B cell (primary cell): ENCODE data around the gene FAM216A.

Experiments used
- EZH2 ChIP-seq: IDR thresholded peaks from 2 replicates; pipeline ENCODE4 v1.6.1; 2012; ENCODE audit warnings: borderline replicate concordance, low read depth, mild to moderate bottlenecking, moderate library complexity, low read length; ENCODE audit not compliant: insufficient read depth, poor library complexity, severe bottlenecking
- TF ChIP-seq, protein P1 (sequence below): fragments of 200-600 bp; IDR thresholded peaks from one replicate; pipeline ENCODE4 v1.8.0; 2022; ENCODE audit warnings: antibody characterized with exemption, mild to moderate bottlenecking

DNA sequence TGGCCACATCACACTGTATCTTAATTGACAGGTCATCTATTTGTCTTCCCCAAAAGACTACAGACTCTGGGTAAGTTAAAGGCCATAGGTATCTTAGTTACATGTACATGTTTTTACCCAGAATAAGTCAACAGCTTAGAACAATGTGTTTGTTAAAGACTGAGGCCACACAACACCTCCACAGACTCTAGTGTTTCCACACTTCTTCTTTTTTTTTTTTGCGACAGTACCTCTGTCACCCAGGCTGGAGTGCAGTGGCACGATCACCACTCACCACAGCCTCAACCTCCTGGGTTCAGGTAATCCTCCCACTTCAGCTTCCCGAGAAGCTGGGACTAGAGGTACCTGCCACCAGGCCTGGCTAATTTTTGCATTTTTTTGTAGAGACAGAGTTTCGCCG, 1.9 kb upstream of the FAM216A start:
- TF ChIP-seq, protein P1, sequence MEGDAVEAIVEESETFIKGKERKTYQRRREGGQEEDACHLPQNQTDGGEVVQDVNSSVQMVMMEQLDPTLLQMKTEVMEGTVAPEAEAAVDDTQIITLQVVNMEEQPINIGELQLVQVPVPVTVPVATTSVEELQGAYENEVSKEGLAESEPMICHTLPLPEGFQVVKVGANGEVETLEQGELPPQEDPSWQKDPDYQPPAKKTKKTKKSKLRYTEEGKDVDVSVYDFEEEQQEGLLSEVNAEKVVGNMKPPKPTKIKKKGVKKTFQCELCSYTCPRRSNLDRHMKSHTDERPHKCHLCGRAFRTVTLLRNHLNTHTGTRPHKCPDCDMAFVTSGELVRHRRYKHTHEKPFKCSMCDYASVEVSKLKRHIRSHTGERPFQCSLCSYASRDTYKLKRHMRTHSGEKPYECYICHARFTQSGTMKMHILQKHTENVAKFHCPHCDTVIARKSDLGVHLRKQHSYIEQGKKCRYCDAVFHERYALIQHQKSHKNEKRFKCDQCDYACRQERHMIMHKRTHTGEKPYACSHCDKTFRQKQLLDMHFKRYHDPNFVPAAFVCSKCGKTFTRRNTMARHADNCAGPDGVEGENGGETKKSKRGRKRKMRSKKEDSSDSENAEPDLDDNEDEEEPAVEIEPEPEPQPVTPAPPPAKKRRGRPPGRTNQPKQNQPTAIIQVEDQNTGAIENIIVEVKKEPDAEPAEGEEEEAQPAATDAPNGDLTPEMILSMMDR: no peak
- TF ChIP-seq EZH2: no peak
